Progenitor cell of endocrine pancreas (in vitro differentiated cells): ENCODE results near the gene ELF1. TPM values are rescaled to one million over a fixed set of nuclear protein-coding genes. Genes with fewer than 3 reads are reported as not detected.

Experiments used
- DNase-seq: peaks from one replicate; pipeline ENCODE4 v3.0.0; 2021; ENCODE audit warnings: low spot score; ENCODE audit not compliant: unreplicated experiment
- H3K27ac Mint-ChIP-seq: 2 replicates; pipeline ENCODE4 v1.8.0; 2021; ENCODE audit warnings: mild to moderate bottlenecking, moderate library complexity, mixed read lengths
- H3K27me3 Mint-ChIP-seq: 2 replicates; pipeline ENCODE4 v1.8.0; 2021; ENCODE audit warnings: mixed read lengths
- H3K36me3 Mint-ChIP-seq: 2 replicates; pipeline ENCODE4 v1.8.0; 2022; ENCODE audit warnings: mixed read lengths; ENCODE audit not compliant: insufficient read depth
- H3K4me1 Mint-ChIP-seq: 2 replicates; pipeline ENCODE4 v1.8.0; 2021; ENCODE audit warnings: low read depth, mixed read lengths
- H3K4me3 Mint-ChIP-seq: 2 replicates; pipeline ENCODE4 v1.8.0; 2021; ENCODE audit warnings: low read depth, mild to moderate bottlenecking, moderate library complexity, mixed read lengths
- H3K9me3 Mint-ChIP-seq: 2 replicates; pipeline ENCODE4 v1.8.0; 2021; ENCODE audit warnings: low read depth, mixed read lengths
- CTCF ChIP-seq: fragments of 200-600 bp; sonication (generic); IDR thresholded peaks from one replicate; pipeline ENCODE4 v1.5.0; 2021; ENCODE audit warnings: antibody characterized with exemption, mild to moderate bottlenecking; ENCODE audit not compliant: unreplicated experiment
- long read RNA-seq: library from polyadenylated mRNA; unstranded; transcript quantifications from one replicate; pipeline ENCODE4 v2.0.0, GENCODE V29; 2020
- total RNA-seq: library from RNA; stranded (reverse); gene quantifications from 2 replicates; pipeline ENCODE4 v1.2.1, GENCODE V29; 2021

ELF1 gene
- total RNA-seq: 87.7 and 89.7 TPM in 2 replicates
- long read RNA-seq, transcript ELF1-201 (9 exons, 3,566 nt): major isoform, 12 of 82 reads
- long read RNA-seq, partial matches to known transcripts: 42 of 82 reads
- long read RNA-seq, other reads (novel, unspliced or antisense): 28 of 82 reads

- peak within 1 kb of the TSS; percentile 77 for H3K4me3 Mint-ChIP-seq
- DNase-seq: no peak
- H3K9me3 Mint-ChIP-seq: no peaks in the 10 kb centered on the region
- peak within 1 kb of the TSS; percentile 96 for H3K27ac Mint-ChIP-seq
- H3K4me1 Mint-ChIP-seq: peaks cover 67% of the 10 kb centered on the region
- H3K27me3 Mint-ChIP-seq: no peaks in the 10 kb centered on the region
- H3K36me3 Mint-ChIP-seq: peaks cover 7% of the 10 kb centered on the region
- TF ChIP-seq CTCF: no peak
These were observed at the start of gene ELF1 for GRCh38 chr13:41019011-41019487. Gene ELF1 (minus strand): TSS chr13:41019316. CDS start chr13:40982054, 37,262 bp downstream.

- H3K36me3 Mint-ChIP-seq: peaks cover 12% of the 10 kb centered on the region
- H3K4me3 Mint-ChIP-seq: no peak overlapping the region
- no peak for TF ChIP-seq CTCF
- H3K27ac Mint-ChIP-seq: no peak overlapping the region
- H3K9me3 Mint-ChIP-seq: no peaks in the 10 kb centered on the region
- peaks cover 19% of the 10 kb centered on the region for H3K4me1 Mint-ChIP-seq
- no peak for DNase-seq
- H3K27me3 Mint-ChIP-seq: no peaks in the 10 kb centered on the region
These were observed 46.0 kb upstream of the ELF1 start for GRCh38 chr13:41065078-41065477.

GRCh38 chr13:41064493-41064892, 45.4 kb upstream of the ELF1 start:
- peaks cover 10% of the 10 kb centered on the region for H3K36me3 Mint-ChIP-seq
- no peak for DNase-seq

GRCh38 chr13:41061914-41062837, 43.1 kb upstream of the ELF1 start:
- Mint-ChIP-seq H3K4me3 (peak overlapping the region; percentile 99), H3K9me3 (no peaks in the 10 kb centered on the region), H3K27me3 (no peaks in the 10 kb centered on the region), H3K36me3 (peaks cover 5% of the 10 kb centered on the region), H3K27ac (peak overlapping the region; percentile 100), H3K4me1 (peaks cover 42% of the 10 kb centered on the region)
- no peak for TF ChIP-seq CTCF
- no peak for DNase-seq

More at GRCh38 chr13:41064493-41064892, 45.4 kb upstream of the ELF1 start:
- Mint-ChIP-seq H3K4me3 (no peak overlapping the region), H3K9me3 (no peaks in the 10 kb centered on the region), H3K27me3 (no peaks in the 10 kb centered on the region), H3K4me1 (peaks cover 22% of the 10 kb centered on the region), H3K27ac (no peak overlapping the region)
- no peak for TF ChIP-seq CTCF

GRCh38 chr13:41061075-41061913, 42.2 kb upstream of the ELF1 start, which contains the start of gene WBP4:
Gene WBP4 (plus strand): TSS chr13:41061509. CDS start chr13:41061674, 165 bp downstream.
- no peaks in the 10 kb centered on the region for H3K27me3 Mint-ChIP-seq
- H3K4me1 Mint-ChIP-seq: peaks cover 49% of the 10 kb centered on the region
- peak within 1 kb of the TSS; percentile 100 for H3K27ac Mint-ChIP-seq
- peaks cover 4% of the 10 kb centered on the region for H3K36me3 Mint-ChIP-seq
- DNase-seq: peak; percentile 90
- no peaks in the 10 kb centered on the region for H3K9me3 Mint-ChIP-seq
- no peak for TF ChIP-seq CTCF
- peak within 1 kb of the TSS; percentile 99 for H3K4me3 Mint-ChIP-seq
